Measurements from ENCODE around the gene NDC80. TPM values are rescaled to one million over a fixed set of nuclear protein-coding genes. Genes with fewer than 3 reads are reported as not detected.

NDC80 gene
- total RNA-seq, 1 donor from 2014 or later: 7.7 TPM

- peaks cover 3% of the 10 kb centered on the region for H3K9me3 Mint-ChIP-seq (ENCODE audit: unreplicated experiment)
- H3K27me3 Mint-ChIP-seq (ENCODE audit: unreplicated experiment): no peaks in the 10 kb centered on the region
- no peak overlapping the region for H3K4me3 Mint-ChIP-seq (ENCODE audit: unreplicated experiment)
- TF ChIP-seq CTCF (IDR thresholded peaks at IDR 0.05; ENCODE audit: partially characterized antibody, unreplicated experiment): no peak
- DNase-seq: no peak
- H3K27ac Mint-ChIP-seq (ENCODE audit: unreplicated experiment): no peak overlapping the region
- no peaks in the 10 kb centered on the region for H3K4me1 Mint-ChIP-seq (ENCODE audit: low read depth, unreplicated experiment)
- peaks cover 6% of the 10 kb centered on the region for H3K36me3 Mint-ChIP-seq (ENCODE audit: unreplicated experiment)
Observed at GRCh38 chr18:2627821-2628276, 56.5 kb downstream of the NDC80 start.

GRCh38 chr18:2629003-2629402 is 57.6 kb downstream of the NDC80 start:
- Mint-ChIP-seq H3K27ac (ENCODE audit: unreplicated experiment) (no peak overlapping the region), H3K4me3 (ENCODE audit: unreplicated experiment) (no peak overlapping the region), H3K9me3 (ENCODE audit: unreplicated experiment) (peaks cover 4% of the 10 kb centered on the region), H3K27me3 (ENCODE audit: unreplicated experiment) (no peaks in the 10 kb centered on the region), H3K4me1 (ENCODE audit: low read depth, unreplicated experiment) (no peaks in the 10 kb centered on the region), H3K36me3 (ENCODE audit: unreplicated experiment) (peaks cover 7% of the 10 kb centered on the region)
- TF ChIP-seq CTCF (IDR thresholded peaks at IDR 0.05; ENCODE audit: partially characterized antibody, unreplicated experiment): no peak
- DNase-seq: no peak

GRCh38 chr18:2635586-2635985 is 64.2 kb downstream of the NDC80 start:
- TF ChIP-seq CTCF (IDR thresholded peaks at IDR 0.05; ENCODE audit: partially characterized antibody, unreplicated experiment): no peak
- DNase-seq: no peak
- H3K36me3 Mint-ChIP-seq (ENCODE audit: unreplicated experiment): peaks cover 10% of the 10 kb centered on the region
- H3K27me3 Mint-ChIP-seq (ENCODE audit: unreplicated experiment): no peaks in the 10 kb centered on the region
- H3K4me1 Mint-ChIP-seq (ENCODE audit: low read depth, unreplicated experiment): no peaks in the 10 kb centered on the region
- no peak overlapping the region for H3K27ac Mint-ChIP-seq (ENCODE audit: unreplicated experiment)
- peaks cover 4% of the 10 kb centered on the region for H3K9me3 Mint-ChIP-seq (ENCODE audit: unreplicated experiment)
- no peak overlapping the region for H3K4me3 Mint-ChIP-seq (ENCODE audit: unreplicated experiment)

- H3K27me3 Mint-ChIP-seq (ENCODE audit: unreplicated experiment): no peaks in the 10 kb centered on the region
- no peak for TF ChIP-seq CTCF (IDR thresholded peaks at IDR 0.05; ENCODE audit: partially characterized antibody, unreplicated experiment)
- no peak for DNase-seq
- H3K9me3 Mint-ChIP-seq (ENCODE audit: unreplicated experiment): peaks cover 4% of the 10 kb centered on the region
- H3K27ac Mint-ChIP-seq (ENCODE audit: unreplicated experiment): no peak overlapping the region
- H3K36me3 Mint-ChIP-seq (ENCODE audit: unreplicated experiment): peaks cover 10% of the 10 kb centered on the region
- H3K4me3 Mint-ChIP-seq (ENCODE audit: unreplicated experiment): no peak overlapping the region
- no peaks in the 10 kb centered on the region for H3K4me1 Mint-ChIP-seq (ENCODE audit: low read depth, unreplicated experiment)
Observed at GRCh38 chr18:2636126-2636631, 64.8 kb downstream of the NDC80 start.

- no peak for TF ChIP-seq CTCF (IDR thresholded peaks at IDR 0.05; ENCODE audit: partially characterized antibody, unreplicated experiment)
- no peaks in the 10 kb centered on the region for H3K9me3 Mint-ChIP-seq (ENCODE audit: unreplicated experiment)
- no peaks in the 10 kb centered on the region for H3K36me3 Mint-ChIP-seq (ENCODE audit: unreplicated experiment)
- H3K27ac Mint-ChIP-seq (ENCODE audit: unreplicated experiment): no peak overlapping the region
- H3K4me1 Mint-ChIP-seq (ENCODE audit: low read depth, unreplicated experiment): no peaks in the 10 kb centered on the region
- H3K27me3 Mint-ChIP-seq (ENCODE audit: unreplicated experiment): no peaks in the 10 kb centered on the region
- H3K4me3 Mint-ChIP-seq (ENCODE audit: unreplicated experiment): peak overlapping the region; percentile 8
- DNase-seq: no peak
Observed at GRCh38 chr18:2641638-2642037, 70.3 kb downstream of the NDC80 start.
